Ecto neural progenitor cell (in vitro differentiated cells): ENCODE measurements around the gene RAB5IF.
"Not testable (repeated sequence)": the region's sequence is repeated elsewhere in the genome, so short reads cannot be mapped to it uniquely, and the experiment has no call there.

Source experiments
- DNase-seq: peaks from one replicate; pipeline ENCODE4 v3.0.0-alpha.2; 2018; ENCODE audit warnings: low spot score

RAB5IF gene

DNA sequence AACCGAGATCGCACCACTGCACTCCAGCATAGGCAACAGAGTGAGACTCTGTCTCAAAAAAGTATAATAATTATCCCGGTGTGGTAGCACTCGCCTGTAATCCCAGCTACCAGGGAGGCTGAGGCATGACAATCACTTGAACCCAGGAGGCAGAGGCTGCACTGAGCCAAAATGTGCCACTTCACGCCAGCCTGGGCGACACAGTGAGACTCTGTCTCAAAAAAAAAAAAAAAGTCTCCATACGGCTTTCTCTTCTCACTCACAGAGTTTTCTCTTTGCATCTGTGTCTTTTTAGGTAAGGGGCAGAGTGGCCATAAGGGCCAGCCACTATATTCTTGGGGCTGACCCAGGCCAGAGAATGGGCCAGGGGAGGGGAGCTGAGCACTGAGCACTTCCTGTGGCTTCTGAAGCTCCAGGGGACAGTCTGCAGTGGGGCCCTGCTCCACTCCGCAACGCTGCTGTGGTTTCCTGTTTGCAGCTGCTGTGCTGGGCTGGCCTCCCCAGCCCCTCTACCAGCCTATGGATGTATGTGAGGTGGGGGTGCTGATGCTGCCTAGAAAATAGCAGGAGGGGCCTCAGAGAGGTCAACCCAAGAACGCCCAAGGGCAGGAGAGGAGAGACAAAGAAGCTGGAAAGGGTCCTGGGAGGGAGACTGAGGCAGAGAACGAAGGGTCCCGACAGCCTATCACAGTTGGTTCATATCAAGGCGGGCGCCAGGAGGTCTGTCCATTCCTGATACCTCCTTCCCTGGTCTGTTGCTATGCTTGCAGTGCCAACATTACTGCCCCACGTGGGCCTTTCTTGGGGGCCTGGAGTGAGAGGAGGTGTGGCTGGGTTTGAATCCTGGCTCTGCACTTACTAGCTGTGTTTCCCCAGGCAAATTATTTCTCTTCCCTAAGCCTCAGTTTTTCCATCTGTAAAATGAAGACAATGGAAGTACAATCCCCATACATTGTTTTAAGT is 24.4 kb downstream of the RAB5IF start:
- no peak for DNase-seq

- DNase-seq: no peak
Observed at GRCh38 chr20:36631646-36632045, 26.1 kb downstream of the RAB5IF start.

DNA sequence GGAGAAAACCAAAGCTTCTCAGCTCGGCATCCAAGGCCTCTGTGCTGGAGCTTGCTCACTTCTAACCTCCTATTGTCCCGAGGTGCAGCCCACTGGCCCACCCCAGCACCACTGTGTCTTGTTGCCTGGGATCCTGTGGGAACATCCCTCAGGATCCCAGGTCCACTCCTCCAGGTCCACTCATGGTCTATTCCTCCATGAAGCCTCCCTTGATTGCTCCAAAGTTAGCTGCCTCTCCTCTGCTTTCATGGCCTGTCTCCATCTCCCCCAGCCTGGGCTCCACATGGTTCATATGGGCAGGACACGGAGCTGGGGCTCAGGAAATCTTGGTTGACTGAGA is 26.5 kb downstream of the RAB5IF start:
- DNase-seq: no peak

- peak; percentile 59 for DNase-seq
Observed at GRCh38 chr20:36632487-36633284, 27.1 kb downstream of the RAB5IF start.

DNA sequence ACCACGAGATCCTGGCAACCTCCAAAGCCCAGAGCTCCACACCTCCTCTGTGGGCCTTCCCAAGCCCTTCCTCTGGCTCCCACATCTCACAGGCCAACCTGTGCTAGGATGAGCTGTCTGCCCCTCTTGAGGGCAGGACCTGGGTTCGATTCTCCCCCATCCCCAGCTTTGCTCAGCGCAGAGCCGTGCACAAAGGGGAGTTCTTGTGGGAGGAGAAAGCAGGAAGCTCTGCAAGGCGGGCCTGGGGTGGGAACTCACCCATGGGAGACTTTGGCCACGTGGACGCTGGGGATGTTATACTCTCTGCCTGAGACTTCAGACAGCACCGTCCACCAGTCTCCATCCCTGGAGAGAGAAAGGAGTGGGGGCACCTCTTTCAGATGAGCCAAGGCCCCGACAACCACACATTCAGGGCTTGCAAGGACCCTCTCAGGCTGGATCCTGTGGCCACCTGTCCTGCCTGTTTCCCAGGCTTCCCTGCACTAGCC is 27.8 kb downstream of the RAB5IF start:
- DNase-seq: no peak

GRCh38 chr20:36634342-36634741 is 28.8 kb downstream of the RAB5IF start:
- DNase-seq: no peak

- not testable (repeated sequence) for DNase-seq
Observed at GRCh38 chr20:36638876-36639400, 33.4 kb downstream of the RAB5IF start.

GRCh38 chr20:36641506-36641843 is 35.9 kb downstream of the RAB5IF start:
- no peak for DNase-seq

DNA sequence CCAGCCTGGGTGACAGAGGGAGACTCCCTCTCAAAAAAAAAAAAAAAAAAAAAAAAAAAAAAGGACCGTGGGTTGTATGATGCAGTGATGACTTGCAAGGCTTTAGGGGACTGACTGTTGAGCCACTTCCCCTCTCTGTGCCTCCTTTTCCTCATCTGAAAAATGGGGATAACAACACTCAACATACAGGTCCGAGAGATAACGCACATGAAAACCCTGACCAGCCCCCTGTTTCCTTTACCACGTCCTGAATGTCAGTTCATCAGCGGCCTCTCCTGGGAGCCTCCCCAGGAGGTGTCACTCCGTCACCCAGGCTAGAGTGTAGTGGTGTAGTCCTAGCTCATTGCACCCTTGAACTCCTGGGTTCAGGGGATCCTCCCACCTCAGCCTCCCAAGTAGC is 36.6 kb downstream of the RAB5IF start:
- DNase-seq: no peak

DNA sequence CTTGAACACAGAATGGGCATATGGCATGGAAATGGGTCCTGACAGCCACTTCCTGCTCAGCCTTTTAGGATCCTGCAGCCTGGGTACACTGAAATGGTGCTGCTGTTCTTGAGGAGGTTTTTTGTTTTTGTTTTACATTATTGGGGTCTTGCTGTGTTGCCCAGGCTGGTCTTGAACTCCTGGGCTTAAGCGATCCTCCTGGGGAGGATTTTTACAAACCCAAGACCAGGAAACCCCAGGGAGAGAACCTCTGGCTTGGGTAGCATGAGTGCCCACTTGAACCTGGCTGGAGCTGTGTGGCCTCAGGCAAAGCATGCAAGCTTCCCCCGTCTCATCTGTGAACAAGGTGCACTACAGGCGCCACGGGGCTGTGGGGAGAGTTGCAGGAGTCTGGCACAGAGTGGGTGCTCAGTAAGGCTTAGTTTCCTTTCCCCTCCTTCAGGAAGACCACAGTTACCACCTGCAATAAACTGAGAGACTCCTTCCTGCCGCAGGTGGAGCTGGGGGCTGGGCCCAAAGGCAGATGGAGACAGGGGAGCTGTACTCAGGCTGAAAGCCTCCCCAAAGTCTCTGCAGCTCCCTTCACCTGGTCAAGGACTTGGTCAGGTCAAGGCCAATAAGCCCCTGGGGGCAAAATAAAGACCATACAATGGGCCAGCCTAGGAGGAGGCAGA is 38.6 kb downstream of the RAB5IF start:
- DNase-seq: no peak

GRCh38 chr20:36644706-36645095 is 39.1 kb downstream of the RAB5IF start:
- no peak for DNase-seq

DNA sequence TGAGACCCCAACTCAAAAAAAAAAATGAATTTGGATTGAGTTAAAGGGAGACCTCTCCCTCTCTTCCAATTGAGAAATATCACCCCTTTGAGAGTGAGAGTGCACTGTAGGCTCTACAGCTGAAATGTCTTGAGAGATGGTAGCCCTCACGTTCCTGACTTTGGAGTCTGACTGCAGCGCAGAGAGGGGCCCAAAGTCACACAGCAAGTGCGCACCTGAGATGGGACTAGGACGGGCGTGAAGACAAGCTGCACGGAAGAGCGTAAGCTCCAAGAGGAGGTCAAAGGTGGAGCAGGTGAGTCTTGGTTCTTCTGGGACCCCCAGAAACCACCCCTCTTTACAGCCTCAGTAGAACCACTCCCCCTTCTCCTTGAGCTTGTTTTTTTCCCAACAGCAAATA is 39.8 kb downstream of the RAB5IF start:
- no peak for DNase-seq

GRCh38 chr20:36645998-36646397 is 40.4 kb downstream of the RAB5IF start, which contains the start of gene SLA2:
Gene SLA2, minus strand, starts transcription at chr20:36646196. Its CDS starts 4,861 bp downstream, at chr20:36641335.
- DNase-seq: no peak

GRCh38 chr20:36646678-36647077 is 41.1 kb downstream of the RAB5IF start:
- no peak for DNase-seq

GRCh38 chr20:36647196-36648121 is 41.9 kb downstream of the RAB5IF start:
- no peak for DNase-seq

- no peak for DNase-seq
Observed at GRCh38 chr20:36653456-36653855, 47.9 kb downstream of the RAB5IF start.

DNA sequence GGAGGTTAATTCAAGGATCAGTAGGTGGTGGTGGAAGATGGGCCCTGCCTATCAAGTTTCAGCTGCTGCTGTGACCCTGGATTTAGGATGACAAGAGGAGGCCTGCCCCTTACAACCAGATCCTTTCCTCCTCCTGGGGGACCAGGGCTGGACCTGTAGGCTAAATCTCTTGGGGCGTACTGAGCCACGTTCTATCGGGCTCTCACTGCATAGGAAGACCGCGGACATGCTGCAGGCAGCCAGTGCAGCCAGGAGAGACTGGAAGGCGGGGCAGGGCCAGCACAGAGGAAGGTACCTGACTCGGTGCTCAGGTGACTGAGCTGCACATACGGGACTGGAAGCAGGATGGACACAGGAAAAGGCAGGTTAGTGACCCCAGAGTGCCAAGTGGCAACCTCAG is 48.9 kb downstream of the RAB5IF start:
- no peak for DNase-seq

GRCh38 chr20:36655004-36655403 is 49.4 kb downstream of the RAB5IF start:
- DNase-seq: no peak

GRCh38 chr20:36656733-36657132 is 51.2 kb downstream of the RAB5IF start:
- no peak for DNase-seq

- no peak for DNase-seq
Observed at GRCh38 chr20:36658300-36658699, 52.7 kb downstream of the RAB5IF start.
